COLO829 (cell line): ENCODE results near the gene RHOXF1.
"Not testable (repeated sequence)": the region's sequence is repeated elsewhere in the genome, so short reads cannot be mapped to it uniquely, and the experiment has no call there.

Experiments
- DNase-seq: peaks from one replicate; pipeline ENCODE4 v3.0.0; 2012; ENCODE audit warnings: low spot score

RHOXF1 gene

DNA sequence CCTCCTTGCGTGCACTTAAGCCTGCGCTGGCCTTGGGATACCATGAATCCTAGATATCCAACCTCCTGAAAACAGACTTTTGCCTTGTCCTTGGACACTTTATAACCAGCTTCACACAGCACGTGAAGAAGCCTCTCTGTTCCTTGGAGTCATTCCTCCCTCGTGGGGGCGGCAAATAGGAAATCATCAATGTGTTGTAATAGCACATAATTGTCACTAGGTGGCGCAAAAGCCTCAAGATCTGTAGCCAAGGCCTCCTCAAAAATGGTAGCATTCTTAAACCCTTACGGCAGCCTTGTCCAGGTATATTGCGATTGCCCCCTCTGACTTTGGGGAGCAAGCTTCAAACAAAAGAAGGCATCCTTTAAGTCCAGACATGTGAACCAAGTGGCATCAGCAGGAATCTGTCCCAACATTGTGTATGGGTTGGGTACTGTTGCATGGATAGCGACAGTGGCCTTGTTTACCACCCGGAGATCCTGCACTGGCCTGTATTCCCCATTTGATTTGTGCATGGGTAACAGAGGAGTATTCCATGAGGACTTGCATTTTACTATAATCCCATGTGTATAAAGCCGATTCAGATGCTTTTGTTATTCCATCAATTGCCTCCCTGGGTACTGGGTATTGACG is 30.0 kb downstream of the RHOXF1 start:
- DNase-seq, result not testable (repeated sequence)

GRCh38 chrX:120077590-120077989 is 38.1 kb downstream of the RHOXF1 start, which contains the start of gene RHOXF2B:
TSS of gene RHOXF2B (minus strand) at chrX:120077690. CDS start at chrX:120077552, 138 bp downstream.
- not testable (repeated sequence) for DNase-seq

DNA sequence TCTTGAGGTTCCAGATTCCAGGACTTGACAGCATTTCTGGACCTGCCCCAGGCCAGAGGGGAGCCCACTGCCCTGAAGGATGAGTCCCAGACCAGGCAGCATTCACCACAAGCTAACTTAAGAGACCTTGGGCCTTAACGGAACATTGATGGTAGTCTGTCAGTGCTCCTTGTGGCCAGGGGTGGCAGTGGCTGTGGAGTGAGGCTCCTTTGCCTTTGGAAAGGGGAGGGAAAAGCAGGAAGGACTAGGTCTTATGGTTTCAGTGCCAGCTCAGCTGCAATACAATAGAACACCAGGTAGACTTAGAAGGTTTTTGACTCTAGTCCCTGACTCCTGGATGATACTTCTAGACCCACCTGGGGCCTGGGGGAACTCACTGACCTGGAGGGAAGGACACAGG is 49.5 kb downstream of the RHOXF1 start:
- DNase-seq, result not testable (repeated sequence)
